Measurements from ENCODE around the gene NRL. TPM values are rescaled to one million over a fixed set of nuclear protein-coding genes. Genes with fewer than 3 reads are reported as not detected.

NRL gene
- total and polyA plus RNA-seq, 9 of the 15 experiments (the other 6 are each of a cell fraction or from before 2014, with no cell fraction given) = 0.07 to 2.7 (median 1.4) TPM; not detected in 1

DNA sequence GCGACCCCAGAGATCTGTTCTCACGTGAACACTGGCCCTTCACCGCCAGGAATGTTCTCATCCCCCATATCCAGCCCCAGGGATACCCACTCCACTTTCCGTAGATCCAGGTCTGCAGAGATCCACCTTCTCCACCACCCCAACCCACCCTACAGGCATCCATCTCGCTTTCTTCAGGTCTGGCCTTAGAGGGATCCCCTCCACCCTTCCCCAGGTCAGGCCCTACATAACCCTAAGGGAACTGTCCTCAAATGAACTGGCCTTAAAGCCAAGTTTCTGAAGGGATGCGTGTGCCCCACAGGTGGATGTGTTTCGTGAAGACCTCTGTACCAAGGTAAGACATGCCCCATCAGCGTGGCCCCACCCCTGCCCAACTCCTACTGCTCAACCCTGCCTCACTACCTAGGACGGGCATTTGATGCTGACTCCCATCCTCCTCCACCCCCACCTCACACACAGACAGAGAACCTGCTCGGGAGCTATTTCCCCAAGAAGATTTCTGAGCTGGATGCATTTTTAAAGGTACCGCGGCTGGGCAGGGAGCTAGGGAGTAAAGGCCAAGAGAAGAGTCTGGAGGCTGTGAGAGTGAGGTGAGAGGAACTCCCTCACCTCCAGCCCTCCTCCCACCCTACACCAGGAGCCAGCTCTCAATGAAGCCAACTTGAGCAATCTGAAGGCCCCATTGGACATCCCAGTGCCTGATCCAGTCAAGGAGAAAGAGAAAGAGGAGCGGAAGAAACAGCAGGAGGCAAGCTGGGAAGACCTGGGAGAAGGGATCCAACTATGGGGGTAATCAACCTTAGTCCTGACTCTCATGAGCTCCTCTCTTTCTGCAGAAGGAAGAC, 22.2 kb upstream of the NRL start:
- peaks cover 24% of the 10 kb centered on the region for H3K36me3 ChIP-seq (ENCODE audit: control insufficient read depth, insufficient read depth, low read length)
- H3K9ac ChIP-seq (ENCODE audit: insufficient read depth in 1 of 2, low read depth in 2 of 2, low read length in 2 of 2) = peak overlapping the region; percentile 71 to 93; a peak in 3 of 4 replicates
- no TSS peak for BruUV-seq (replicated peaks)
- CTCF ChIA-PET (ENCODE audit: low intra/inter-chr PET ratio) = no interaction called here
- no peak overlapping the region for H2AFZ ChIP-seq (ENCODE audit: low read depth, low read length)
- no peaks in the 10 kb centered on the region for H3K27me3 ChIP-seq (ENCODE audit: control insufficient read depth in 2 of 2, insufficient read depth in 2 of 2, low read length in 2 of 2)
- H3K4me2 ChIP-seq (ENCODE audit: insufficient read depth, low read length) = peak overlapping the region; percentile 72
- H3K4me1 ChIP-seq (replicated peaks in 1 of 2; ENCODE audit: control insufficient read depth in 2 of 2, insufficient read depth in 2 of 2, low read length in 2 of 2) = peaks cover 7 to 37% of the 10 kb centered on the region in 2 experiments; a peak in 4 of 5 replicates
- H3K4me3 ChIP-seq = peak overlapping the region; percentile 92
- H3K9me1 ChIP-seq (ENCODE audit: control insufficient read depth, insufficient read depth, low read length) = no peaks in the 10 kb centered on the region
- in situ Hi-C loops (cut with MboI) = no loop called here
- intact Hi-C loops (cut with micrococcal nuclease) = no loop called here
- WGBS (ENCODE audit: insufficient coverage, low coverage, missing lambda C conversion rate) = 23% methylated on average over 9 of the region's 13 CpGs
- POLR2A ChIA-PET = interaction anchor here (0.9 to 1.8 kb wide), 3 partner anchors 9 to 22 kb away, joined by 4 read pairs; partner anchors contain the start of genes DCAF11, NRL and PSME2
- H3K79me2 ChIP-seq (ENCODE audit: control insufficient read depth, insufficient read depth, low read length) = peaks cover 20% of the 10 kb centered on the region
- ATAC-seq = no peak
- no peak for DNase-seq (ENCODE audit: extremely low read depth in 1 of 4, low spot score in 3 of 4)
- TF ChIP-seq, protein P1, sequence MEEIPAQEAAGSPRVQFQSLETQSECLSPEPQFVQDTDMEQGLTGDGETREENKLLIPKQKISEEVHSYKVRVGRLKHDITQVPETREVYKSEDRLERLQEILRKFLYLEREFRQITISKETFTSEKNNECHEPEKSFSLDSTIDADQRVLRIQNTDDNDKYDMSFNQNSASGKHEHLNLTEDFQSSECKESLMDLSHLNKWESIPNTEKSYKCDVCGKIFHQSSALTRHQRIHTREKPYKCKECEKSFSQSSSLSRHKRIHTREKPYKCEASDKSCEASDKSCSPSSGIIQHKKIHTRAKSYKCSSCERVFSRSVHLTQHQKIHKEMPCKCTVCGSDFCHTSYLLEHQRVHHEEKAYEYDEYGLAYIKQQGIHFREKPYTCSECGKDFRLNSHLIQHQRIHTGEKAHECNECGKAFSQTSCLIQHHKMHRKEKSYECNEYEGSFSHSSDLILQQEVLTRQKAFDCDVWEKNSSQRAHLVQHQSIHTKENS (CRISPR knock-in tag; IDR thresholded peaks at IDR 0.05) = no peak
- TF ChIP-seq, protein P2, sequence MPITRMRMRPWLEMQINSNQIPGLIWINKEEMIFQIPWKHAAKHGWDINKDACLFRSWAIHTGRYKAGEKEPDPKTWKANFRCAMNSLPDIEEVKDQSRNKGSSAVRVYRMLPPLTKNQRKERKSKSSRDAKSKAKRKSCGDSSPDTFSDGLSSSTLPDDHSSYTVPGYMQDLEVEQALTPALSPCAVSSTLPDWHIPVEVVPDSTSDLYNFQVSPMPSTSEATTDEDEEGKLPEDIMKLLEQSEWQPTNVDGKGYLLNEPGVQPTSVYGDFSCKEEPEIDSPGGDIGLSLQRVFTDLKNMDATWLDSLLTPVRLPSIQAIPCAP (CRISPR knock-in tag; IDR thresholded peaks at IDR 0.05; ENCODE audit: borderline replicate concordance) = no peak
- TF ChIP-seq, protein P3, sequence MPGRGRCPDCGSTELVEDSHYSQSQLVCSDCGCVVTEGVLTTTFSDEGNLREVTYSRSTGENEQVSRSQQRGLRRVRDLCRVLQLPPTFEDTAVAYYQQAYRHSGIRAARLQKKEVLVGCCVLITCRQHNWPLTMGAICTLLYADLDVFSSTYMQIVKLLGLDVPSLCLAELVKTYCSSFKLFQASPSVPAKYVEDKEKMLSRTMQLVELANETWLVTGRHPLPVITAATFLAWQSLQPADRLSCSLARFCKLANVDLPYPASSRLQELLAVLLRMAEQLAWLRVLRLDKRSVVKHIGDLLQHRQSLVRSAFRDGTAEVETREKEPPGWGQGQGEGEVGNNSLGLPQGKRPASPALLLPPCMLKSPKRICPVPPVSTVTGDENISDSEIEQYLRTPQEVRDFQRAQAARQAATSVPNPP (IDR thresholded peaks at IDR 0.05; ENCODE audit: borderline replicate concordance, insufficient read depth, insufficient read length) = no peak
- TF ChIP-seq, protein P4, sequence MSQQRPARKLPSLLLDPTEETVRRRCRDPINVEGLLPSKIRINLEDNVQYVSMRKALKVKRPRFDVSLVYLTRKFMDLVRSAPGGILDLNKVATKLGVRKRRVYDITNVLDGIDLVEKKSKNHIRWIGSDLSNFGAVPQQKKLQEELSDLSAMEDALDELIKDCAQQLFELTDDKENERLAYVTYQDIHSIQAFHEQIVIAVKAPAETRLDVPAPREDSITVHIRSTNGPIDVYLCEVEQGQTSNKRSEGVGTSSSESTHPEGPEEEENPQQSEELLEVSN (IDR thresholded peaks at IDR 0.05; ENCODE audit: borderline replicate concordance in 1 of 2, extremely low read depth in 1 of 2, insufficient read depth in 1 of 2, insufficient read length in 1 of 2, low read depth in 1 of 2, low read length in 1 of 2, poor library complexity in 1 of 2, severe bottlenecking in 1 of 2) = no peak
- peak; percentile 8 for TF ChIP-seq KDM5B (IDR thresholded peaks at IDR 0.05; ENCODE audit: insufficient replicate concordance, low read depth, low read length)
- no peaks in the 10 kb centered on the region; the same call in 1 of the 2 replicates for H4K20me1 ChIP-seq (replicated peaks; ENCODE audit: control insufficient read depth, insufficient read depth, low read length)
- no peaks in the 10 kb centered on the region for H3K9me3 ChIP-seq (replicated peaks; ENCODE audit: control insufficient read depth, insufficient read depth, low read depth, low read length)
- no peak for FAIRE-seq
- H3K27ac ChIP-seq (ENCODE audit: extremely low read depth, low read depth, low read length) = no peak overlapping the region
